HG02973 (cell line): Measurements from ENCODE around the gene TIPARP.
"Not testable (repeated sequence)": the region's sequence is repeated elsewhere in the genome, so short reads cannot be mapped to it uniquely, and the experiment has no call there.

Experiments used
- ATAC-seq: cut with Tn5 transposase; IDR thresholded peaks from one replicate; pipeline ENCODE4 v1.9.1; 2021; ENCODE audit warnings: moderate library complexity; ENCODE audit not compliant: unreplicated experiment

Gene TIPARP

GRCh38 chr3:156737049-156737448 is 62.7 kb downstream of the TIPARP start:
- not testable (repeated sequence) for ATAC-seq

GRCh38 chr3:156738251-156738650 is 63.9 kb downstream of the TIPARP start:
- ATAC-seq: no peak

- no peak for ATAC-seq
Measured at GRCh38 chr3:156739976-156740375, 65.6 kb downstream of the TIPARP start.

GRCh38 chr3:156740581-156740980 is 66.2 kb downstream of the TIPARP start:
- ATAC-seq: not testable (repeated sequence)

- ATAC-seq: no peak
Measured at GRCh38 chr3:156741935-156742334, 67.5 kb downstream of the TIPARP start.

GRCh38 chr3:156742401-156742800 is 68.0 kb downstream of the TIPARP start:
- ATAC-seq: no peak

- ATAC-seq: no peak
Measured at GRCh38 chr3:156743859-156744258, 69.5 kb downstream of the TIPARP start.

GRCh38 chr3:156744631-156745030 is 70.2 kb downstream of the TIPARP start:
- no peak for ATAC-seq

- ATAC-seq: no peak
Measured at GRCh38 chr3:156745766-156746165, 71.4 kb downstream of the TIPARP start.

- no peak for ATAC-seq
Measured at GRCh38 chr3:156747046-156747445, 72.7 kb downstream of the TIPARP start.

GRCh38 chr3:156749244-156749643 is 74.9 kb downstream of the TIPARP start:
- ATAC-seq: no peak

- ATAC-seq: no peak
Measured at GRCh38 chr3:156750191-156750873, 75.9 kb downstream of the TIPARP start.

GRCh38 chr3:156750874-156751245 is 76.5 kb downstream of the TIPARP start:
- ATAC-seq: no peak

GRCh38 chr3:156751461-156752025 is 77.2 kb downstream of the TIPARP start:
- no peak for ATAC-seq
